SK-N-SH (cell line): Measurements from ENCODE around the gene TLL2. TPM values are rescaled to one million over a fixed set of nuclear protein-coding genes. Genes with fewer than 3 reads are reported as not detected.

ENCODE experiments used
- CTCF ChIA-PET: fragments of 300-600, 350-600 bp; formaldehyde crosslinking; extraction: SDS; loops from one replicate; lab custom pipeline; 2021; lab: Yijun Ruan, JAX
- POLR2A ChIA-PET: fragments of 350-600 bp; sonication (Branson Sonifier 250); formaldehyde crosslinking; extraction: SDS; loops from one replicate; lab custom pipeline; 2020; ENCODE audit warnings: antibody characterized with exemption, inconsistent platforms; lab: Yijun Ruan, JAX
- DNase-seq: peaks from one replicate; pipeline ENCODE4 v3.0.0; 2012
- H2AFZ ChIP-seq: fragments of 200-600 bp; sonication (generic); 2 replicates; pipeline ENCODE4 v1.8.1; 2016; ENCODE audit warnings: antibody characterized with exemption, mild to moderate bottlenecking, low read depth
- H3F3A ChIP-seq: fragments of 200-600 bp; sonication (generic); replicated peaks from 2 replicates; pipeline ENCODE3; 2016; ENCODE audit warnings: antibody characterized with exemption, mild to moderate bottlenecking; ENCODE audit not compliant: insufficient read depth
- H3K27ac ChIP-seq, 2 experiments: fragments of 200-500 bp in 1 of 2; fragments of 200-600 bp in 1 of 2; sonication (Bioruptor generic) in 1 of 2; sonication (generic), shearing (Covaris generic) in 1 of 2; 2 replicates each; pipeline versions ENCODE4 v1.5.1 to v1.6.1; 2014 to 2016; ENCODE audit warnings: low read depth in 2 of 2, inconsistent platforms in 1 of 2, low read length in 1 of 2, mild to moderate bottlenecking in 1 of 2, mixed read lengths in 1 of 2
- H3K27me3 ChIP-seq: fragments of 200-600 bp; sonication (generic), shearing (Covaris generic); 2 replicates; pipeline ENCODE4 v1.6.1; 2016; ENCODE audit warnings: mixed run types; ENCODE audit not compliant: insufficient read depth
- H3K36me3 ChIP-seq, 2 experiments: fragments of 200-500 bp in 1 of 2; fragments of 200-600 bp in 1 of 2; sonication (Bioruptor generic) in 1 of 2; sonication (generic) in 1 of 2; replicated peaks in 1 of 2; 2 replicates each; pipeline versions ENCODE3 to v1.5.1; 2014 to 2016; ENCODE audit warnings: low read length in 1 of 2, mild to moderate bottlenecking in 1 of 2; ENCODE audit not compliant: insufficient read depth in 2 of 2, control insufficient read depth in 1 of 2
- H3K4me1 ChIP-seq, 2 experiments: fragments of 200-500 bp in 1 of 2; fragments of 200-600 bp in 1 of 2; sonication (Bioruptor generic) in 1 of 2; sonication (generic), shearing (Covaris generic) in 1 of 2; 2 replicates each; pipeline versions ENCODE4 v1.5.1 to v1.6.1; 2014 to 2016; ENCODE audit warnings: low read depth in 1 of 2, low read length in 1 of 2, mixed run types in 1 of 2; ENCODE audit not compliant: insufficient read depth in 2 of 2, control insufficient read depth in 1 of 2
- H3K4me2 ChIP-seq: fragments of 200-600 bp; sonication (generic), shearing (Covaris generic); 2 replicates; pipeline ENCODE4 v1.6.1; 2017; ENCODE audit warnings: mixed run types
- H3K4me3 ChIP-seq, 2 experiments: fragments of 200-500 bp in 1 of 2; fragments of 200-600 bp in 1 of 2; sonication (Bioruptor generic) in 1 of 2; sonication (generic), shearing (Covaris generic) in 1 of 2; 2 replicates each; pipeline versions ENCODE4 v1.5.1 to v1.8.1; 2014 to 2016; ENCODE audit warnings: low read depth in 2 of 2, inconsistent platforms in 1 of 2, low read length in 1 of 2, mild to moderate bottlenecking in 1 of 2, mixed read lengths in 1 of 2, moderate library complexity in 1 of 2
- H3K79me2 ChIP-seq: fragments of 200-600 bp; sonication (generic); 2 replicates; pipeline ENCODE4 v1.8.1; 2017; ENCODE audit warnings: mild to moderate bottlenecking; ENCODE audit not compliant: insufficient read depth
- H3K9ac ChIP-seq: fragments of 200-600 bp; sonication (generic); 2 replicates; pipeline ENCODE4 v1.6.1; 2017; ENCODE audit warnings: mixed run types
- H3K9me2 ChIP-seq: fragments of 200-600 bp; sonication (generic); 2 replicates; pipeline ENCODE4 v1.6.1; 2017; ENCODE audit warnings: mixed run types
- H3K9me3 ChIP-seq: fragments of 200-600 bp; sonication (generic); 2 replicates; pipeline ENCODE4 v1.6.1; 2017; ENCODE audit warnings: mixed run types, mild to moderate bottlenecking, moderate library complexity
- H4K20me1 ChIP-seq: fragments of 200-600 bp; sonication (generic); 2 replicates; pipeline ENCODE4 v1.6.1; 2017; ENCODE audit warnings: mild to moderate bottlenecking, mixed run types; ENCODE audit not compliant: insufficient read depth
- CHD2 ChIP-seq: fragments of 150-350 bp; IDR thresholded peaks from 2 replicates; pipeline ENCODE4 v1.6.1; 2018; ENCODE audit warnings: low read length; ENCODE audit not compliant: partially characterized antibody
- EZH2phosphoT487 ChIP-seq: fragments of 200-600 bp; sonication (generic); IDR thresholded peaks from 2 replicates; pipeline ENCODE4 v1.6.1; 2017; ENCODE audit warnings: low read depth, mixed run types, mild to moderate bottlenecking, antibody characterized with exemption, moderate library complexity, borderline replicate concordance
- FOSL2 ChIP-seq: IDR thresholded peaks from 2 replicates; pipeline ENCODE4 v1.4.0; 2012; ENCODE audit warnings: low read depth, mild to moderate bottlenecking, moderate library complexity, borderline replicate concordance
- FOXJ3 ChIP-seq: sonication (generic); formaldehyde crosslinking; IDR thresholded peaks from 2 replicates; pipeline ENCODE4 v1.5.1; 2020; ENCODE audit warnings: mild to moderate bottlenecking, missing genetic modification reagents
- GATA2 ChIP-seq: sonication (generic); formaldehyde crosslinking; IDR thresholded peaks from 2 replicates; pipeline ENCODE4 v1.5.0; 2020; ENCODE audit warnings: mild to moderate bottlenecking, missing genetic modification reagents
- MEF2A ChIP-seq: IDR thresholded peaks from 2 replicates; pipeline ENCODE4 v1.4.0; 2012; ENCODE audit warnings: low read depth, borderline replicate concordance
- NRF1 ChIP-seq: IDR thresholded peaks from 2 replicates; pipeline ENCODE4 v1.6.1; 2012; ENCODE audit warnings: low read depth, mild to moderate bottlenecking, low read length
- RAD21 ChIP-seq: IDR thresholded peaks from 2 replicates; pipeline ENCODE4 v1.6.1; 2012; ENCODE audit warnings: mild to moderate bottlenecking, low read length
- RCOR1 ChIP-seq: fragments of 150-350 bp; IDR thresholded peaks from 2 replicates; pipeline ENCODE4 v1.6.1; 2017; ENCODE audit warnings: antibody characterized with exemption, low read length
- TAF1 ChIP-seq: IDR thresholded peaks from 2 replicates; pipeline ENCODE4 v1.6.1; 2012; ENCODE audit warnings: low read depth, mild to moderate bottlenecking, low read length, moderate library complexity, borderline replicate concordance
- YY1 ChIP-seq: IDR thresholded peaks from 2 replicates; pipeline ENCODE4 v1.4.0; 2012; ENCODE audit warnings: low read depth, mild to moderate bottlenecking
- WGBS: methylation state at CpG from one replicate; pipeline ENCODE4 v1.1.6; 2017; ENCODE audit warnings: low lambda C conversion rate; 5-methylcytosine and 5-hydroxymethylcytosine counted together
- polyA plus RNA-seq, 3 experiments: library from polyadenylated mRNA; depleted of rRNA; stranded (reverse); fragments of >200 nt; gene quantifications; 2 replicates each; pipeline ENCODE4 v1.2.3, GENCODE V29; 2012
- TF ChIP-seq, protein P1 (sequence below): fragments of 150-350 bp; IDR thresholded peaks from 2 replicates; pipeline ENCODE4 v1.6.1; 2017; ENCODE audit warnings: antibody characterized with exemption, low read length, low read depth, borderline replicate concordance
- TF ChIP-seq, protein P2 (sequence below): fragments of 150-350 bp; IDR thresholded peaks from 2 replicates; pipeline ENCODE4 v1.6.1; 2016; ENCODE audit warnings: mild to moderate bottlenecking, low read depth, low read length
- TF ChIP-seq, protein P3 (sequence below): IDR thresholded peaks from 2 replicates; pipeline ENCODE4 v1.4.0; 2012; ENCODE audit warnings: low read depth, borderline replicate concordance
- TF ChIP-seq, protein P4 (sequence below): IDR thresholded peaks from 2 replicates; pipeline ENCODE4; 2012
- TF ChIP-seq, protein P5 (sequence below): fragments of 200-600 bp; sonication (generic); IDR thresholded peaks from 2 replicates; pipeline ENCODE4 v1.6.1; 2017; ENCODE audit warnings: antibody characterized with exemption, mild to moderate bottlenecking, moderate library complexity

TLL2 gene
- polyA plus RNA-seq, 1 of the 3 experiments (the other 2 are of a cell fraction) = 0.36 TPM

DNA sequence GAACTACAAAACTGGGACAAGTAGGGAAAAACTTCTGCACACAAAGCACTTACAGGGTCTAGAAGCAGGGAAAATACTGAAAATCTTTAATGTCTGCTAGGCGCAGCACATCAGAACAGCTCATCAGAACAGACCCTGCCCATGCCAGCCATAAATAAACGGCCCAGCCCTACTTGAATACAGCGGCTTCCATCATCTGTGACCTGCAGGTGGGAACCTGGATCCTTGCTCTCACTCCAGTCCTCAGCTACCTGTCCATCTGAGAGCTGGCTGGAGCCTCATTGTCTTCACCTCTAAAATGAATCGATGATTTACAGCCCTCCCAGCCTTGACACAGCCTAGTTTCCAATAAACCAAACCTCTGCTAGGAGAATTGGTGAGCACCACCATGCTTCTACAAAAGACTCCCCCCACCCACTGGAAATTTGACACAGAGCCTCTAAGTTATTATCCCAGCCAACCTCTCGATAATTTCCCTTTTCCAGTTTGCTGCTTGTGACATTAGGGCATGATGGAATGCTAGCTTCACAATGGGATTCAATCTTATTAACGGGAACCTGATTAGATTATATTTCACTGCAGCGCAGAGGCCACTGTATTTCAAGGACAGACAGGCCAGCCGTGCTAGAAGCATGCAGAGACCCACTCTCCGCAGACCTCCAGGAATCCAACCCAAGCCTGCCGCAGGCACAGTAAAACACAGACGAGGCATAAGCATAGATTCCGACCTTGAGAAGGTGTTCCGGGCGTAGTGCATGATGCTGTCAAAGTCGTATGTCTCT is 93.3 kb downstream of the TLL2 start (continued):
- TF ChIP-seq YY1 (no peak), RAD21 (no peak; the same call in 1 of the 2 replicates), RCOR1 (peak; percentile 96), GATA2 (CRISPR knock-in tag) (peak; percentile 37; the same call in 1 of the 2 replicates), CHD2 (peak; percentile 70), NRF1 (no peak), FOXJ3 (no peak)

DNA sequence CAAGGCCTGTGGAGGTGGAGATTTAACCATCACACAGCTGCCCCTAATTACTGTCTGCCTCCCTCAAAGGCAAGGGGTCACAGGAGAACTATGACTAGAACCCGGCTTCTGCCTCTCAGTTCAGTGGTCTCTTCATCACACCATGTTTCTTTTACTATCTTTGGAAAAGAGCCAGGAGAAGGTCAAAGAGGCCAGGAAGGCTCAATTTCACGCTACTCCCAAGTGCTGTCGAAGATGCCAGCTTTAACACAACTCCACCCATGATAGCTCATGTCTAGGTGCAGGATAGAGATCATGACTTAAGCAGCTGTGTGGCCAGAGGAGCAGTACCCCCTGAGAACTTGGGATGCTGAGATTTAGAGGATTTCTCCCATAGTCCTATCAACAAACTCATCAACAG is 94.4 kb downstream of the TLL2 start:
- Histone ChIP-seq H3K27ac (no peak overlapping the region), H3K9me2 (no peaks in the 10 kb centered on the region), H3K9me3 (no peaks in the 10 kb centered on the region), H2AFZ (no peak overlapping the region), H3K4me2 (no peak overlapping the region), H3F3A (no peaks in the 10 kb centered on the region), H3K4me1 (peaks cover 0 to 27% of the 10 kb centered on the region in 2 experiments; a peak in 1 of 4 replicates), H3K27me3 (no peaks in the 10 kb centered on the region; the same call in 1 of the 2 replicates), H3K9ac (no peak overlapping the region), H3K79me2 (no peaks in the 10 kb centered on the region), H3K4me3 (no peak overlapping the region), H4K20me1 (no peaks in the 10 kb centered on the region), H3K36me3 (no peaks in the 10 kb centered on the region)
- WGBS = 54% methylated on average over 3 of the region's 3 CpGs
- DNase-seq = no peak
- TF ChIP-seq, protein P1, sequence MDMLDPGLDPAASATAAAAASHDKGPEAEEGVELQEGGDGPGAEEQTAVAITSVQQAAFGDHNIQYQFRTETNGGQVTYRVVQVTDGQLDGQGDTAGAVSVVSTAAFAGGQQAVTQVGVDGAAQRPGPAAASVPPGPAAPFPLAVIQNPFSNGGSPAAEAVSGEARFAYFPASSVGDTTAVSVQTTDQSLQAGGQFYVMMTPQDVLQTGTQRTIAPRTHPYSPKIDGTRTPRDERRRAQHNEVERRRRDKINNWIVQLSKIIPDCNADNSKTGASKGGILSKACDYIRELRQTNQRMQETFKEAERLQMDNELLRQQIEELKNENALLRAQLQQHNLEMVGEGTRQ = no peak
- POLR2A ChIA-PET = no interaction called here
- CTCF ChIA-PET = interaction anchor here (1.4 to 4.5 kb wide), 5 partner anchors 24 to 95 kb away, joined by 3 to 28 read pairs (median 5); partner anchors contain the start of gene TLL2

DNA sequence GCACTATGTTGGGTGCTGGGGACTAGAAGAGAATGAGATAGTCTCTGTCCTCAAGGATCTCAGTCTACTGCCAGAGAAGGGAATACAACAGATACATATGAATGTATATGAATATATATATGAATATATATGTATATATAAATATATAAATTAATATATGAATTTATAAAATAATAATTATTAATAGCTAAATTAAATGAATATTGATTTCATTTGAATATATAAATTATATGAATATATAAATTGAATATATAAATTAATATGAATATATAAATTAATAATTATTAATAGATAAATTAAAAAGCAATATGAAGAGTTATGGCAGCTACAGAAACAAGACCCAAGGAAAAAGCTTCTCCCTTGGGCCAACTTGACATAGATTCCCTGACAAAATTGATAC is 95.1 kb downstream of the TLL2 start:
- Histone ChIP-seq H3K9me2 (no peaks in the 10 kb centered on the region), H3K9me3 (no peaks in the 10 kb centered on the region)
- CTCF ChIA-PET = interaction anchor here (1.4 to 4.5 kb wide), 5 partner anchors 11 to 95 kb away, joined by 3 to 28 read pairs (median 5); partner anchors contain the start of gene TLL2
- no peak for TF ChIP-seq FOXJ3
- TF ChIP-seq RAD21 = no peak
- TF ChIP-seq, protein P2, sequence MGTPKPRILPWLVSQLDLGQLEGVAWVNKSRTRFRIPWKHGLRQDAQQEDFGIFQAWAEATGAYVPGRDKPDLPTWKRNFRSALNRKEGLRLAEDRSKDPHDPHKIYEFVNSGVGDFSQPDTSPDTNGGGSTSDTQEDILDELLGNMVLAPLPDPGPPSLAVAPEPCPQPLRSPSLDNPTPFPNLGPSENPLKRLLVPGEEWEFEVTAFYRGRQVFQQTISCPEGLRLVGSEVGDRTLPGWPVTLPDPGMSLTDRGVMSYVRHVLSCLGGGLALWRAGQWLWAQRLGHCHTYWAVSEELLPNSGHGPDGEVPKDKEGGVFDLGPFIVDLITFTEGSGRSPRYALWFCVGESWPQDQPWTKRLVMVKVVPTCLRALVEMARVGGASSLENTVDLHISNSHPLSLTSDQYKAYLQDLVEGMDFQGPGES = no peak
- no peak for TF ChIP-seq TAF1
- TF ChIP-seq, protein P3, sequence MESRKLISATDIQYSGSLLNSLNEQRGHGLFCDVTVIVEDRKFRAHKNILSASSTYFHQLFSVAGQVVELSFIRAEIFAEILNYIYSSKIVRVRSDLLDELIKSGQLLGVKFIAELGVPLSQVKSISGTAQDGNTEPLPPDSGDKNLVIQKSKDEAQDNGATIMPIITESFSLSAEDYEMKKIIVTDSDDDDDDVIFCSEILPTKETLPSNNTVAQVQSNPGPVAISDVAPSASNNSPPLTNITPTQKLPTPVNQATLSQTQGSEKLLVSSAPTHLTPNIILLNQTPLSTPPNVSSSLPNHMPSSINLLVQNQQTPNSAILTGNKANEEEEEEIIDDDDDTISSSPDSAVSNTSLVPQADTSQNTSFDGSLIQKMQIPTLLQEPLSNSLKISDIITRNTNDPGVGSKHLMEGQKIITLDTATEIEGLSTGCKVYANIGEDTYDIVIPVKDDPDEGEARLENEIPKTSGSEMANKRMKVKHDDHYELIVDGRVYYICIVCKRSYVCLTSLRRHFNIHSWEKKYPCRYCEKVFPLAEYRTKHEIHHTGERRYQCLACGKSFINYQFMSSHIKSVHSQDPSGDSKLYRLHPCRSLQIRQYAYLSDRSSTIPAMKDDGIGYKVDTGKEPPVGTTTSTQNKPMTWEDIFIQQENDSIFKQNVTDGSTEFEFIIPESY = no peak
- TF ChIP-seq, protein P4, sequence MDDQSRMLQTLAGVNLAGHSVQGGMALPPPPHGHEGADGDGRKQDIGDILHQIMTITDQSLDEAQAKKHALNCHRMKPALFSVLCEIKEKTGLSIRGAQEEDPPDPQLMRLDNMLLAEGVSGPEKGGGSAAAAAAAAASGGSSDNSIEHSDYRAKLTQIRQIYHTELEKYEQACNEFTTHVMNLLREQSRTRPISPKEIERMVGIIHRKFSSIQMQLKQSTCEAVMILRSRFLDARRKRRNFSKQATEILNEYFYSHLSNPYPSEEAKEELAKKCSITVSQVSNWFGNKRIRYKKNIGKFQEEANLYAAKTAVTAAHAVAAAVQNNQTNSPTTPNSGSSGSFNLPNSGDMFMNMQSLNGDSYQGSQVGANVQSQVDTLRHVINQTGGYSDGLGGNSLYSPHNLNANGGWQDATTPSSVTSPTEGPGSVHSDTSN = no peak
- TF ChIP-seq GATA2 (CRISPR knock-in tag) = no peak
- TF ChIP-seq EZH2phosphoT487 = no peak
- TF ChIP-seq FOSL2 = no peak
- no peak for TF ChIP-seq MEF2A
- no peak for TF ChIP-seq RCOR1
- TF ChIP-seq, protein P5, sequence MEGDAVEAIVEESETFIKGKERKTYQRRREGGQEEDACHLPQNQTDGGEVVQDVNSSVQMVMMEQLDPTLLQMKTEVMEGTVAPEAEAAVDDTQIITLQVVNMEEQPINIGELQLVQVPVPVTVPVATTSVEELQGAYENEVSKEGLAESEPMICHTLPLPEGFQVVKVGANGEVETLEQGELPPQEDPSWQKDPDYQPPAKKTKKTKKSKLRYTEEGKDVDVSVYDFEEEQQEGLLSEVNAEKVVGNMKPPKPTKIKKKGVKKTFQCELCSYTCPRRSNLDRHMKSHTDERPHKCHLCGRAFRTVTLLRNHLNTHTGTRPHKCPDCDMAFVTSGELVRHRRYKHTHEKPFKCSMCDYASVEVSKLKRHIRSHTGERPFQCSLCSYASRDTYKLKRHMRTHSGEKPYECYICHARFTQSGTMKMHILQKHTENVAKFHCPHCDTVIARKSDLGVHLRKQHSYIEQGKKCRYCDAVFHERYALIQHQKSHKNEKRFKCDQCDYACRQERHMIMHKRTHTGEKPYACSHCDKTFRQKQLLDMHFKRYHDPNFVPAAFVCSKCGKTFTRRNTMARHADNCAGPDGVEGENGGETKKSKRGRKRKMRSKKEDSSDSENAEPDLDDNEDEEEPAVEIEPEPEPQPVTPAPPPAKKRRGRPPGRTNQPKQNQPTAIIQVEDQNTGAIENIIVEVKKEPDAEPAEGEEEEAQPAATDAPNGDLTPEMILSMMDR = no peak

More for the DNA sequence above, 95.1 kb downstream of the TLL2 start:
- Histone ChIP-seq H3K27ac (no peak overlapping the region), H3K9ac (no peak overlapping the region), H3K27me3 (no peaks in the 10 kb centered on the region; the same call in 1 of the 2 replicates), H3K4me1 (peaks cover 0 to 27% of the 10 kb centered on the region in 2 experiments; a peak in 1 of 4 replicates), H4K20me1 (no peaks in the 10 kb centered on the region), H3K4me2 (no peak overlapping the region), H2AFZ (no peak overlapping the region), H3K36me3 (no peaks in the 10 kb centered on the region), H3K4me3 (no peak overlapping the region), H3K79me2 (no peaks in the 10 kb centered on the region), H3F3A (no peaks in the 10 kb centered on the region)
- POLR2A ChIA-PET = no interaction called here
- no peak for DNase-seq
